ENCODE data around the gene RNASE8.

The RNASE8 gene

GRCh38 chr14:21073921-21074320 lies 16.3 kb downstream of the RNASE8 start:
- Histone ChIP-seq H3K27ac (no peak overlapping the region), H3K36me3 (peaks cover 22% of the 10 kb centered on the region), H3K27me3 (peaks cover 46% of the 10 kb centered on the region), H3K4me1 (ENCODE audit: control insufficient read depth in 1 of 2, insufficient read depth in 1 of 2, low read depth in 1 of 2, low read length in 1 of 2) (peaks cover 32 to 36% of the 10 kb centered on the region in 2 experiments), H3K4me3 (ENCODE audit: low read depth in 1 of 2, low read length in 1 of 2) (no peak overlapping the region), H3K9me3 (no peaks in the 10 kb centered on the region)
- no peak for TF ChIP-seq CTCF (IDR thresholded peaks at IDR 0.05)

- Histone ChIP-seq H3K9me3 (no peaks in the 10 kb centered on the region), H3K4me3 (ENCODE audit: low read depth in 1 of 2, low read length in 1 of 2) (no peak overlapping the region), H3K27me3 (peaks cover 39% of the 10 kb centered on the region), H3K27ac (no peak overlapping the region), H3K36me3 (peaks cover 23% of the 10 kb centered on the region), H3K4me1 (ENCODE audit: control insufficient read depth in 1 of 2, insufficient read depth in 1 of 2, low read depth in 1 of 2, low read length in 1 of 2) (peaks cover 28 to 33% of the 10 kb centered on the region in 2 experiments)
- no peak for TF ChIP-seq CTCF (IDR thresholded peaks at IDR 0.05)
Observed at GRCh38 chr14:21074398-21075272, 17.0 kb downstream of the RNASE8 start.

GRCh38 chr14:21075719-21076437 lies 18.3 kb downstream of the RNASE8 start:
- no peak for TF ChIP-seq CTCF (IDR thresholded peaks at IDR 0.05)
- peak overlapping the region; percentile 6 for H3K27ac ChIP-seq

GRCh38 chr14:21077672-21078071 lies 20.1 kb downstream of the RNASE8 start:
- Histone ChIP-seq H3K27ac (no peak overlapping the region), H3K27me3 (peaks cover 8% of the 10 kb centered on the region), H3K36me3 (peaks cover 44% of the 10 kb centered on the region), H3K4me3 (ENCODE audit: low read depth in 1 of 2, low read length in 1 of 2) (no peak overlapping the region), H3K9me3 (no peaks in the 10 kb centered on the region), H3K4me1 (ENCODE audit: control insufficient read depth in 1 of 2, insufficient read depth in 1 of 2, low read depth in 1 of 2, low read length in 1 of 2) (peaks cover 6 to 8% of the 10 kb centered on the region in 2 experiments)
- no peak for TF ChIP-seq CTCF (IDR thresholded peaks at IDR 0.05)

More at GRCh38 chr14:21075719-21076437, 18.3 kb downstream of the RNASE8 start:
- peaks cover 21 to 24% of the 10 kb centered on the region in 2 experiments for H3K4me1 ChIP-seq (ENCODE audit: control insufficient read depth in 1 of 2, insufficient read depth in 1 of 2, low read depth in 1 of 2, low read length in 1 of 2)
- H3K4me3 ChIP-seq (ENCODE audit: low read depth in 1 of 2, low read length in 1 of 2) = no peak overlapping the region
- H3K27me3 ChIP-seq = peaks cover 26% of the 10 kb centered on the region
- H3K9me3 ChIP-seq = no peaks in the 10 kb centered on the region
- H3K36me3 ChIP-seq = peaks cover 34% of the 10 kb centered on the region

- H3K9me3 ChIP-seq = no peaks in the 10 kb centered on the region
- H3K36me3 ChIP-seq = peaks cover 48% of the 10 kb centered on the region
- no peak overlapping the region for H3K4me3 ChIP-seq (ENCODE audit: low read depth in 1 of 2, low read length in 1 of 2)
- TF ChIP-seq CTCF (IDR thresholded peaks at IDR 0.05) = no peak
- H3K27ac ChIP-seq = no peak overlapping the region
- H3K27me3 ChIP-seq = peaks cover 4% of the 10 kb centered on the region
- H3K4me1 ChIP-seq (ENCODE audit: control insufficient read depth in 1 of 2, insufficient read depth in 1 of 2, low read depth in 1 of 2, low read length in 1 of 2) = peaks cover 6 to 7% of the 10 kb centered on the region in 2 experiments
Observed at GRCh38 chr14:21078287-21078686, 20.7 kb downstream of the RNASE8 start.

Data from neutrophil (primary cell).